ENCODE results near the gene PDSS1. TPM values are rescaled to one million over a fixed set of nuclear protein-coding genes. Genes with fewer than 3 reads are reported as not detected.

The PDSS1 gene, protein sequence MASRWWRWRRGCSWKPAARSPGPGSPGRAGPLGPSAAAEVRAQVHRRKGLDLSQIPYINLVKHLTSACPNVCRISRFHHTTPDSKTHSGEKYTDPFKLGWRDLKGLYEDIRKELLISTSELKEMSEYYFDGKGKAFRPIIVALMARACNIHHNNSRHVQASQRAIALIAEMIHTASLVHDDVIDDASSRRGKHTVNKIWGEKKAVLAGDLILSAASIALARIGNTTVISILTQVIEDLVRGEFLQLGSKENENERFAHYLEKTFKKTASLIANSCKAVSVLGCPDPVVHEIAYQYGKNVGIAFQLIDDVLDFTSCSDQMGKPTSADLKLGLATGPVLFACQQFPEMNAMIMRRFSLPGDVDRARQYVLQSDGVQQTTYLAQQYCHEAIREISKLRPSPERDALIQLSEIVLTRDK
- 16.1 and 16.9 TPM in 2 replicates for total RNA-seq

DNA sequence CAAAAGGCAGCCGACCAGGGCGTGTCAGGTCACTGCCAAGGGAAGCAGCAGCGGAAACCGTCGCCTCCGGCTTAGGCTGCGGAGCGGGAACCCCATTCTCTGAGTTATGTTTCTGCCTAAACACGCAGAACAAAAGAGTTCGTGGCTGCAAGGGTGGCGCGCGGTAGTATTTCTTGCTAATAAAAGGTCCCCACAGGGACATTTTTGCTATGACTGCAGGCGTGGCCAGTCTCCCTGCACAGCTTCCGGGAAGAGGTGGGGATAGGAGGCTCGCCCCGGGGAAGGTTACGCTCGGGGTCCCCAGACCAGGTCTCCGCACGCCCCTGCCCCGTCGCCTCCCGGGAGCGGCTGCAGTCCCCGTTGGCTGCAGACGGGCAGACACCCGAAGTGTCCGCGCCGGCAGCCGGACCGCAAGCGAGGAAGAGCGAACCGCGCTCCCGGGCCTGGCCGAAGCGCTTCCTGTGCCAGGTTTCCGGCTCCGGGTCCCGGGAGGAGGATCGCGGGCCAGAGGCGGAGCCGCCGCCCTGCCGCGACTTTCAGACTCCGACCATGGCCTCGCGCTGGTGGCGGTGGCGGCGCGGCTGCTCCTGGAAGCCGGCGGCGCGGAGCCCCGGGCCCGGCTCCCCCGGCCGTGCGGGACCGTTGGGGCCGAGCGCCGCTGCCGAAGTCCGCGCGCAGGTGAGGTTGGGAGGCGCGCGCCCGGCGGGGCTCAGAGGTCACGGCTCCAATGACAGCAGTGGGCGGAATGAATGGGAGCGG is at the start of gene PDSS1:
Gene PDSS1 (plus strand): TSS at position 539 of the 759 bp plus-strand sequence. CDS start 11 bp downstream, at position 550.

Small RNA genes lying within 50 kb of the gene (small RNA-seq; reads per million reads assigned to genes)
- gene RF00191 (not detected), gene RNU6-946P (not detected)

Other genes starting within 250 kb of the PDSS1 start
- 61.3 and 71.2 TPM in 2 replicates for gene ABI1, start 163.3 kb downstream of the PDSS1 start, total RNA-seq